OCI-LY3 (cell line): ENCODE measurements around the gene CCDC136.

ENCODE experiments used
- H2AFZ ChIP-seq: fragments of 200-600, 300-600 bp; shearing (Covaris generic); 2 replicates; pipeline ENCODE4 v1.6.0; 2014; ENCODE audit warnings: antibody characterized with exemption, low read depth, low read length
- H3K27ac ChIP-seq: fragments of 200-600, 300-600 bp; sonication (generic); 2 replicates; pipeline ENCODE4 v1.5.1; 2014; ENCODE audit warnings: mild to moderate bottlenecking, low read length, moderate library complexity, mixed read lengths
- H3K27me3 ChIP-seq: fragments of 200-600, 300-600 bp; sonication (generic); 2 replicates; pipeline ENCODE4 v1.6.1; 2014; ENCODE audit warnings: low read depth, low read length, mixed read lengths
- H3K36me3 ChIP-seq: fragments of 200-600, 300-600 bp; sonication (generic); replicated peaks from 2 replicates; pipeline ENCODE3; 2014; ENCODE audit warnings: low read depth, low read length, mixed read lengths
- H3K4me1 ChIP-seq: fragments of 300-600, 200-600 bp; sonication (generic); 2 replicates; pipeline ENCODE4 v1.6.1; 2014; ENCODE audit warnings: low read length, mixed read lengths
- H3K4me2 ChIP-seq: fragments of 200-600, 300-600 bp; sonication (generic); 2 replicates; pipeline ENCODE4 v1.6.1; 2014; ENCODE audit warnings: low read length, mixed read lengths
- H3K4me3 ChIP-seq: fragments of 300-600, 200-600 bp; sonication (generic); 2 replicates; pipeline ENCODE4 v1.5.1; 2014; ENCODE audit warnings: antibody characterized with exemption, mild to moderate bottlenecking, low read length, moderate library complexity
- H3K79me2 ChIP-seq: fragments of 300-600, 200-600 bp; shearing (Covaris generic); 2 replicates; pipeline ENCODE4 v1.6.1; 2014; ENCODE audit warnings: mild to moderate bottlenecking, low read length, mixed read lengths
- H3K9ac ChIP-seq: fragments of 300-600, 200-600 bp; shearing (Covaris generic); 2 replicates; pipeline ENCODE4 v1.6.0; 2014; ENCODE audit warnings: mild to moderate bottlenecking, low read length, moderate library complexity
- H3K9me3 ChIP-seq: fragments of 200-600, 300-600 bp; shearing (Covaris generic); 2 replicates; pipeline ENCODE4 v1.6.1; 2014; ENCODE audit warnings: low read length, mixed read lengths; ENCODE audit not compliant: insufficient read depth
- H4K20me1 ChIP-seq: fragments of 200-600, 300-600 bp; sonication (generic); 2 replicates; pipeline ENCODE4 v1.6.1; 2016; ENCODE audit warnings: low read length, mixed read lengths; ENCODE audit not compliant: insufficient read depth
- CTCF ChIP-seq: fragments of 200-600, 300-600 bp; sonication (generic); IDR thresholded peaks from 2 replicates; pipeline ENCODE4 v1.5.1; 2014; ENCODE audit warnings: antibody characterized with exemption, low read length, low read depth
- EZH2phosphoT487 ChIP-seq: fragments of 200-600 bp; shearing (Covaris generic); IDR thresholded peaks from 2 replicates; pipeline ENCODE4 v1.6.1; 2018; ENCODE audit warnings: antibody characterized with exemption, mixed run types, low read depth

CCDC136 gene

GRCh38 chr7:128853799-128854198 lies 62.0 kb downstream of the CCDC136 start:
- no peaks in the 10 kb centered on the region for H3K79me2 ChIP-seq
- no peak overlapping the region for H3K27ac ChIP-seq
- no peak overlapping the region for H2AFZ ChIP-seq
- H3K4me2 ChIP-seq, result no peak overlapping the region
- no peak overlapping the region for H3K4me3 ChIP-seq
- no peaks in the 10 kb centered on the region; the same call in 1 of the 2 replicates for H3K4me1 ChIP-seq
- no peaks in the 10 kb centered on the region for H3K36me3 ChIP-seq
- no peaks in the 10 kb centered on the region for H4K20me1 ChIP-seq
- no peak overlapping the region for H3K9ac ChIP-seq
- H3K9me3 ChIP-seq, result no peaks in the 10 kb centered on the region
- H3K27me3 ChIP-seq, result no peaks in the 10 kb centered on the region
- TF ChIP-seq EZH2phosphoT487 (no peak), CTCF (no peak)

GRCh38 chr7:128854396-128854795 lies 62.6 kb downstream of the CCDC136 start:
- Histone ChIP-seq H3K9ac (no peak overlapping the region), H3K27ac (no peak overlapping the region), H3K9me3 (no peaks in the 10 kb centered on the region), H3K4me1 (peaks cover 5% of the 10 kb centered on the region), H2AFZ (no peak overlapping the region), H3K4me3 (no peak overlapping the region), H3K27me3 (no peaks in the 10 kb centered on the region), H3K4me2 (no peak overlapping the region), H3K79me2 (no peaks in the 10 kb centered on the region), H4K20me1 (no peaks in the 10 kb centered on the region), H3K36me3 (no peaks in the 10 kb centered on the region)
- TF ChIP-seq EZH2phosphoT487, result no peak
- TF ChIP-seq CTCF, result no peak

- no peak overlapping the region for H2AFZ ChIP-seq
- H4K20me1 ChIP-seq, result no peaks in the 10 kb centered on the region
- H3K4me2 ChIP-seq, result no peak overlapping the region
- no peaks in the 10 kb centered on the region for H3K36me3 ChIP-seq
- TF ChIP-seq EZH2phosphoT487 (no peak), CTCF (no peak)
- H3K9me3 ChIP-seq, result no peaks in the 10 kb centered on the region
- H3K4me3 ChIP-seq, result no peak overlapping the region
- no peaks in the 10 kb centered on the region for H3K79me2 ChIP-seq
- no peaks in the 10 kb centered on the region for H3K27me3 ChIP-seq
- peaks cover 17% of the 10 kb centered on the region for H3K4me1 ChIP-seq
- H3K9ac ChIP-seq, result no peak overlapping the region
- H3K27ac ChIP-seq, result no peak overlapping the region
Observed at GRCh38 chr7:128855559-128855958, 63.8 kb downstream of the CCDC136 start.

GRCh38 chr7:128856001-128856718 lies 64.4 kb downstream of the CCDC136 start:
- H2AFZ ChIP-seq, result no peak overlapping the region
- no peak overlapping the region for H3K27ac ChIP-seq
- TF ChIP-seq CTCF (no peak), EZH2phosphoT487 (no peak)
- H4K20me1 ChIP-seq, result no peaks in the 10 kb centered on the region
- no peaks in the 10 kb centered on the region for H3K36me3 ChIP-seq
- no peak overlapping the region for H3K9ac ChIP-seq
- H3K4me2 ChIP-seq, result no peak overlapping the region
- peaks cover 17% of the 10 kb centered on the region for H3K4me1 ChIP-seq
- no peaks in the 10 kb centered on the region for H3K9me3 ChIP-seq
- H3K79me2 ChIP-seq, result no peaks in the 10 kb centered on the region
- no peaks in the 10 kb centered on the region for H3K27me3 ChIP-seq
- no peak overlapping the region for H3K4me3 ChIP-seq
